LNCAP (cell line): ENCODE data around the gene MAPK1.

Source experiments
- TF ChIP-seq, protein P1 (sequence below): fragments of 450-650 bp; IDR thresholded peaks from 2 replicates; pipeline ENCODE4 v1.5.1; 2017; ENCODE audit warnings: mild to moderate bottlenecking

MAPK1 gene

DNA sequence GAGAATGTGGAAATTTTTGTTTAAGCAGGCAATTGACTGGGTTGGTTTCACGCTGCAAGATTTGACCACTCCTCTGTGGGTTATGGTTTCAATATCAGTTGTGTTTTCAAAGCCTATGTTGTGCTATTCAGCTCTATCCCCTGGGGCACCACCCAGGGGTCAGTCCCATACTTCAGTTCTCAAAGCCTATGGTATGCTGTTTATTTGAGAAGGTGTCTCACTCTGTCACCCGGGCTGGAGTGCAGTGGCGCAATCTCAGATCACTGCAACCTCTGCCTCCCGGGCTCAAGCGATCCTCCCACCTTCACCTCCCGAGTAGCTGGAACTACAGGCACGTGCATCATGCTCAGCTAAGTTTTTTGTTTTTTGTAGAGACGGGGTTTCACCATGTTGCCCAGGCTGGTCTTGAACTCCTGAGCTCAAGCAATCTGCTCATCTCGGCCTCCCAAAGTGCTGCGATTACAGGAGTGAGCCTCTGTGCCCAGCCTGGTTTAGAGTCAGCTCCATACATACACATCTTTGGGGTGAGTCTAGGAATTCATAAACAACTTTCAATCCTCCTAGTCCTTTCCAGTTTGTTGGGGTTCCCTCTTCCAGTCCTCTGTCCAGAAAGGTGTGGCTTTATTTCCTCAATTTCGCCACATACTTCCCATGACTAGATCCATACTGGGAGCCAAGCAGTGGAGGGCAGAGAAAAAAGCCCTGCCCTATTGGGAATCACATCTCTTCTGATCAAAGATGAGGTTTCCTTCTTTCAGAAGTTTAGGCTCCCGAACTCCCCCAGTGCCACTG lies 35.0 kb upstream of the MAPK1 start:
- TF ChIP-seq, protein P1, sequence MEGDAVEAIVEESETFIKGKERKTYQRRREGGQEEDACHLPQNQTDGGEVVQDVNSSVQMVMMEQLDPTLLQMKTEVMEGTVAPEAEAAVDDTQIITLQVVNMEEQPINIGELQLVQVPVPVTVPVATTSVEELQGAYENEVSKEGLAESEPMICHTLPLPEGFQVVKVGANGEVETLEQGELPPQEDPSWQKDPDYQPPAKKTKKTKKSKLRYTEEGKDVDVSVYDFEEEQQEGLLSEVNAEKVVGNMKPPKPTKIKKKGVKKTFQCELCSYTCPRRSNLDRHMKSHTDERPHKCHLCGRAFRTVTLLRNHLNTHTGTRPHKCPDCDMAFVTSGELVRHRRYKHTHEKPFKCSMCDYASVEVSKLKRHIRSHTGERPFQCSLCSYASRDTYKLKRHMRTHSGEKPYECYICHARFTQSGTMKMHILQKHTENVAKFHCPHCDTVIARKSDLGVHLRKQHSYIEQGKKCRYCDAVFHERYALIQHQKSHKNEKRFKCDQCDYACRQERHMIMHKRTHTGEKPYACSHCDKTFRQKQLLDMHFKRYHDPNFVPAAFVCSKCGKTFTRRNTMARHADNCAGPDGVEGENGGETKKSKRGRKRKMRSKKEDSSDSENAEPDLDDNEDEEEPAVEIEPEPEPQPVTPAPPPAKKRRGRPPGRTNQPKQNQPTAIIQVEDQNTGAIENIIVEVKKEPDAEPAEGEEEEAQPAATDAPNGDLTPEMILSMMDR, result no peak

DNA sequence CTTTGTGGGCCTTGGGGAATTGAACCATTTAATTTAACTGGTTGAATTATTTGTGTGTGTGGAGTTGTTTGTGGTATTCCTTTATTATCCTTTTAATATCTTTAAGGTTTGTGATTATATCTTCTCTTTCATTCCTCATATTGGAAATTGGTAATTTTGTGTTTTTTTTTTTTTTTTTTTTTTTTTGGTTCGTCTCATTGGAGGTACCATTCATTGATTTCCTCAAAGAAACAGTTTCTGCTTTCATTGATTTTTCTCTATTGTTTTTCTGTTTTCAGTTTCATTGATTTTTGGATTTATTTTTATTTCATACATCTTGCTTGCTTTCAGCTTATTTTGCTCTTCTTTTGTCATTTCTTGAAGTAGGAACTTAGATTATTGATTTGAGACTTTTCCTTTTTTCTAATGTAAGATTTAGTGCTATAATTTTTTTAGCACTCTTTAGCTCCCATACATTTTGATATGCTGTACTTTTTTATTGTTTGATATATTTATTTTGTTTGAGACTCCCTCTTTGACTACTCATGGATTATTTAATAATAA lies 31.0 kb upstream of the MAPK1 start:
- TF ChIP-seq, protein P1, result no peak

DNA sequence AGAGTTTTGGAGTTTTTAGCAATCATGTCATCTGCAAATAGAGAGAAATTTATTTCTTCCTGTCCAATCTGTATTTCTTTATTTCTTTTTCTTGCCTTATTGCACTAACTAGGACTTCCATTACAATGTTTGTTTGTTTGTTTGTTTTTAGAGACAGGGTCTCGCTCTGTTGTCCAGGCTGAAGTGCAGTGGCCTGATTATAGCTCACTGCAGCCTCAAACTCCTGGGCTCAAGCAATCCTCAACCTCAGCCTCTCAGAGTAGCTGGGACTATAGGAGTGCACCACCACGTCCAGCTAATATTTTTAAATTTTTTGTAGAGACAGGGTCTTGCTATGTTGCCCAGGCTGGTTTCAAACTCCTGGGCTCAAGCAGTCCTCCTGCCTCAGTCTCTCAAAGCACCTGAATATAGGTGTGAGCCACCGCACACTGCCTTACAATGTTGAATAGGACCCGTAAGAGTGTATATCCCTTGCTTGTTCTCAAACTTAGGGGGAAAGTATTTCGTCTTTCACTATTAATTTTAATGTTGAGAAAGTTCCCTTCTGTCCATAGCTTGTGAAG lies 29.6 kb upstream of the MAPK1 start:
- TF ChIP-seq, protein P1, result no peak

DNA sequence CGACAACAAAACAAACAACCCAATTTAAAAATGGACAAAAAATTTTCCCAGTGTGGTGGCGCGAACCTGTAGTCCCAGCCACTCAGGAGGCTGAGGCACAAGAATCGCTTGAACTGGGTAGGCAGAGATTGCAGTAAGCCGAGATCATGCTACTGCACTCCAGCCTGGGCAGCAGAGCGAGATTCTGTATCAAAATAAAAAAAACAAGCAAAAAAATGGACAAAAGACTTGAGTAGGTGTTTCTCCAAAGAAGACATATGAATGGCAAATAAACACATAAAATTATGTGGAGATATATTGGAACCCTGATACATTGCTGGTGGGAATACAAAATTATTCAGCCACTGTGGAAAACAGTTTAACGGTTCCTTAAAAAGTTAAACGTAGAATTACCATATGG lies 27.4 kb upstream of the MAPK1 start:
- TF ChIP-seq, protein P1, result no peak

DNA sequence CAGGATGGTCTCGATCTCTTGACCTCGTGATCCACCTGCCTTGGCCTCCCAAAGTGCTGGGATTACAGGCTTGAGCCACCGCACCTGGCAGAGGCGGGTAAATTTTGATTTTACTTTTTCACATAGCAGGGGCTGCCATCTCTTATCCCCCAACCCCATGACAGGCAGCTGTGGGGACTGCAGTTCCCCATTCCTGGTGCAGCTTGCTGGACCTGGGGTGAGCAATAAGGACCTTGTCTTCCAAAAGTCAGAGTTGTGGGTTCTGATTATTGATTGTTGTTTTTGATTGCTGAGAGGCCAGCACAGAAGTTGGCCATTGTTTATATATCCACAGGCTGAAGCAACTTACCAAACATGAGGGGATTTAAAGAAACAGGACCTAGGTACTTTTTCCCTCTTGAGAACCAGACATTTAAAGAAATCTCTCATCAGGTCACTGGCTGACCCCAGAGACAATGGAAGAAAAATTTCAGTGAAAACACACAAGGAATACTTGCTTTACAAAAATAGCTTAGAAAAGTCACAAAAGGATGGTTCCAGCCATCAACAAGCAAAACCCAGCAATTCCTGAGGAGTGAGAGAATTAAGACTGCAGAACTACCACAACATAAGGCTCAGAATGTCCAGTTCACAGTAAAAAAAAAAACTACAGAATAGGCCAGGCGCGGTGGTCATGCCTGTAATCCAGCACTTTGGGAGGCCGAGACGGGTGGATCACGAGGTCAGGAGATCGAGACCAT lies 22.0 kb upstream of the MAPK1 start:
- TF ChIP-seq, protein P1, result no peak

DNA sequence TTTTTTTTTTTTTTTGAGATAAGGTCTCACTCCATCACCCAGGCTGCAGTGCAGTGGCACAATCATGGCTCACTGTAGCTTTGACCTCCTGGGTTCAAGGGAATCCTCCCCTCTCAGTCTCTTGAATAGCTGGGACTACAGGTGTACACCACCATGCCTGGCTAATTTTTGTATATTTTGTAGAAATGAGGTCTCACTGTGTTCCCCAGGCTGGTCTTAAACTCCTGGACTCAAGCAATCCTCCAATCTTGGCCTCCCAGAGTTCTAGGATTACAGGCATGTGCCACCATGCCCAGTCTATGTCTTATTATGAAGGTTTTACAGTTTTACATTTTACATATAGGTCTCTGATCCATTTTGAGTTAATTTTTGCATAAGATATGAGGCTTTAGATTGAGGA lies 20.4 kb upstream of the MAPK1 start:
- TF ChIP-seq, protein P1, result no peak

DNA sequence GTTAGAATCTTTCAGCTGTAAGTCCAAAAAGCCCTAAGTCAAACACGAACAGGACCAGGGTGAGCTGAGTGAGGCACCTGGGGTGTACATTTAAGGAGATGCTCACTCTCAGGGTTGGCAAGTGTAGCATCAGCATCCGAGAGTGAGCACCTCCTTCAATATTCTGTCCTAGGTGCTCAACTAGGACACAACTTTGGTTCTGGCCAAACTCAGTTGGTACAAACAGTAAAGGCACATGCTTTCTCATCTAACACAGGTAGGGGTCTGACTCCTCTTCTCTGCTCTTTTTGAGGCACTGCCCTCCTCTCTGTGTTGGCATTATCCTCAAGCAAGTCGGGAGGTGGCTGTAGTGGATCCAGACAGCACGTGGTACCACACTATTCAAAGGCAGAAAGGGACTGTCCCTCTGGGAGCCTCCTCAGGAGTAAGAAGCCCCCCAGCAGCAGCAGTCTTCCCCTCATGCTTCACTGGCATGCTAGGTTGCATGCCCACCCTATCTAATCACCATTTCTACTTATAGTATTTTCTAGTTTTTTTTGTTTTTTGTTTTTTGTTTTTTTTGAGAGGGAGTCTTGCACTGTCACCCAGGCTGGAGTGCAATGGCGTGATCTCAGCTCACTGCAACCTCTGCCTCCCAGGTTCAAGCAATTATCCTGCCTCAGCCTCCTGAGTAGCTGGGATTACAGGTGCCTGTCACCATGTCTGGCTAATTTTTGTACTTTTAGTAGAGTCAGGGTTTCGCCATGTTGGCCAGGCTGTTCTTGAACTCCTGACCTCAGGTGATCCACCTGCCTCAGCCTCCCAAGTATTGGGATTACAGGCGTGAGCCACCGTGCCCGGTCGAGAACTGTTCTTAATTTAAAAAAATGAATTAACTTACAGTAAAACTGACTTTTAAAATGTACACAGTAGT lies 14.7 kb upstream of the MAPK1 start:
- TF ChIP-seq, protein P1, result no peak
